Tibial nerve (tissue), 4 donors: ENCODE measurements around the gene MNS1. TPM values are rescaled to one million over a fixed set of nuclear protein-coding genes. Genes with fewer than 3 reads are reported as not detected.

Experiments
- DNase-seq, 2 donors: peaks; one replicate each; pipeline ENCODE4 v3.0.0-alpha.2; 2019; ENCODE audit warnings: low spot score in 2 of 2
- H3K27ac ChIP-seq, 4 donors: fragments of 200-600 bp; sonication (generic) in 3 of 4; one replicate each; pipeline ENCODE4 v1.5.1; 2017 to 2019; ENCODE audit warnings: mild to moderate bottlenecking in 1 of 4
- H3K27me3 ChIP-seq, 2 donors: fragments of 200-600 bp; sonication (generic) in 1 of 2; one replicate each; pipeline versions ENCODE4 v1.5.1 to v1.6.0; 2017 to 2019
- H3K36me3 ChIP-seq, 3 donors: fragments of 200-600 bp; sonication (generic); one replicate each; pipeline ENCODE4 v1.5.1; 2018 to 2019
- H3K4me1 ChIP-seq, 4 donors: fragments of 200-600 bp; sonication (generic) in 3 of 4; one replicate each; pipeline ENCODE4 v1.5.1; 2017 to 2019
- H3K4me3 ChIP-seq, 4 donors: fragments of 200-600 bp; sonication (generic) in 3 of 4; one replicate each; pipeline ENCODE4 v1.5.1; 2017 to 2019; ENCODE audit warnings: mild to moderate bottlenecking in 1 of 4, moderate library complexity in 1 of 4
- H3K9me3 ChIP-seq, 4 donors: fragments of 200-600 bp; sonication (generic) in 3 of 4; one replicate each; pipeline ENCODE4 v1.5.1; 2017 to 2019
- CTCF ChIP-seq, 5 experiments: fragments of 200-600 bp in 3 of 5; fragments of 450-650 bp in 2 of 5; sonication (generic) in 3 of 5; IDR thresholded peaks; one replicate each; pipeline ENCODE4 v1.5.1; 2016 to 2019; ENCODE audit warnings: antibody characterized with exemption in 5 of 5, mild to moderate bottlenecking in 3 of 5, moderate library complexity in 2 of 5
- EP300 ChIP-seq, 2 donors: sonication (generic); formaldehyde crosslinking; IDR thresholded peaks; one replicate each; pipeline ENCODE4 v1.6.1; 2017; ENCODE audit warnings: antibody characterized with exemption in 2 of 2, mild to moderate bottlenecking in 1 of 2
- POLR2A ChIP-seq, 2 donors: fragments of 450-650 bp; IDR thresholded peaks; one replicate each; pipeline ENCODE4 v1.6.1; 2017; ENCODE audit warnings: antibody characterized with exemption in 2 of 2, mild to moderate bottlenecking in 2 of 2, moderate library complexity in 2 of 2
- WGBS, 2 donors: methylation state at CpG; one replicate each; pipeline ENCODE4 v1.1.5; 2018; 5-methylcytosine and 5-hydroxymethylcytosine counted together
- total RNA-seq, 4 donors: library from RNA; depleted of rRNA; stranded (reverse); fragments of >200 nt; gene quantifications; one replicate each; pipeline ENCODE4 v1.1.0, GENCODE V29; 2016

Gene MNS1
- total RNA-seq, 4 donors from 2014 or later: 1.4 to 4.6 (median 2.1) TPM

- WGBS, 2 donors: 85 to 92% methylated on average over 2 of the region's 2 CpGs
- H3K4me3 ChIP-seq: no peak overlapping the region
- H3K9me3 ChIP-seq: no peaks in the 10 kb centered on the region
- no peaks in the 10 kb centered on the region for H3K27me3 ChIP-seq
- no peaks in the 10 kb centered on the region for H3K36me3 ChIP-seq
- no peak for DNase-seq
- no peak for TF ChIP-seq EP300 (IDR thresholded peaks at IDR 0.05)
- no peak for TF ChIP-seq POLR2A (IDR thresholded peaks at IDR 0.05)
- TF ChIP-seq CTCF (IDR thresholded peaks at IDR 0.05): no peak
- H3K4me1 ChIP-seq: no peaks in the 10 kb centered on the region
- H3K27ac ChIP-seq: no peak overlapping the region
Measured at GRCh38 chr15:56390739-56391267, 74.1 kb downstream of the MNS1 start.

- peaks cover 0 to 14% (median 0%) of the 10 kb centered on the region in 3 donors for H3K36me3 ChIP-seq
- DNase-seq: no peak
- H3K4me1 ChIP-seq: no peaks in the 10 kb centered on the region
- WGBS, 2 donors: 88 to 89% methylated on average over 3 of the region's 3 CpGs
- H3K4me3 ChIP-seq: no peak overlapping the region
- TF ChIP-seq CTCF (IDR thresholded peaks at IDR 0.05) (no peak), POLR2A (IDR thresholded peaks at IDR 0.05) (no peak), EP300 (IDR thresholded peaks at IDR 0.05) (no peak)
- no peaks in the 10 kb centered on the region for H3K9me3 ChIP-seq
- no peak overlapping the region for H3K27ac ChIP-seq
- H3K27me3 ChIP-seq: no peaks in the 10 kb centered on the region
Measured at GRCh38 chr15:56385908-56386307, 79.0 kb downstream of the MNS1 start.

- no peaks in the 10 kb centered on the region for H3K4me1 ChIP-seq
- WGBS, 2 donors: 91 to 97% methylated on average over 3 of the region's 3 CpGs
Measured at GRCh38 chr15:56383010-56383409, 81.9 kb downstream of the MNS1 start.

More at GRCh38 chr15:56383010-56383409, 81.9 kb downstream of the MNS1 start:
- no peak for DNase-seq
- Histone ChIP-seq H3K27ac (no peak overlapping the region), H3K36me3 (peaks cover 0 to 14% (median 0%) of the 10 kb centered on the region in 3 donors), H3K27me3 (no peaks in the 10 kb centered on the region), H3K4me3 (no peak overlapping the region), H3K9me3 (peaks cover 0 to 8% (median 0%) of the 10 kb centered on the region in 4 donors)
- TF ChIP-seq EP300 (IDR thresholded peaks at IDR 0.05): no peak
- TF ChIP-seq CTCF (IDR thresholded peaks at IDR 0.05): no peak
- no peak for TF ChIP-seq POLR2A (IDR thresholded peaks at IDR 0.05)

Other genes with a start within 250 kb of the MNS1 start
- 10 to 100 TPM in 2 of 4 donors, 1 to 10 TPM in 2; 7.1 to 13.8 (median 10.0) TPM for gene RFX7, start 221.3 kb downstream of the MNS1 start, total RNA-seq
- gene TEX9, start 99.7 kb downstream of the MNS1 start, total RNA-seq: 10 to 100 TPM in 1 of 4 donors, 1 to 10 TPM in 3; 5.4 to 12.4 (median 6.6) TPM